ENCODE results near the gene KCNG4. TPM values are rescaled to one million over a fixed set of nuclear protein-coding genes. Genes with fewer than 3 reads are reported as not detected.
A peak's percentile ranks its signal among the peaks of the same experiment; 100 is the strongest.

KCNG4 gene
- total RNA-seq, 1 donor from 2014 or later: not detected

DNA sequence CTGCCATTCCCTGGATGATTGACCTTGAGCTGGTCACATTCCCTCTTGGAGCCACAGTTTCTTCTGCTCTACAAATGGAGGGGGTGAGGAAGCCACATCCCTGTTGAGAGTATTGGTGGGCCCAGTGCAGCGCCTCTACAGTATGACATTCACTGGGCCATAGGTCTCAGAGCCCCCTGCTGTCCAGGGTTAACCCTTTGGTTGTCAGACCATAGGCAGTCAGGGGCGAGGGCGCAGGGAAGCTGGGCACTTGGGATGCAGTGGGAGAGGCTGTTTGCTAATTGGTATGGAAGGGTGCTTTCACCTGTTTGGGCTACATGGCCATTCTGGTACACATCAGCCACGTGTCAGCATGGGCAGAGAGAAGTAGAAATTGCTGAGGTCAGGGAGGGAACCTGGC is 27.6 kb upstream of the KCNG4 start:
- Histone ChIP-seq H3K27me3 (no peaks in the 10 kb centered on the region), H3F3A (ENCODE audit: low read depth) (no peaks in the 10 kb centered on the region), H3K79me2 (ENCODE audit: low read depth) (no peaks in the 10 kb centered on the region), H3K4me3 (no peak overlapping the region), H4K20me1 (ENCODE audit: low read depth) (no peaks in the 10 kb centered on the region), H3K4me2 (no peak overlapping the region), H3K27ac (no peak overlapping the region), H2AFZ (replicated peaks) (no peak overlapping the region), H3K9me3 (ENCODE audit: low read depth) (no peaks in the 10 kb centered on the region), H3K4me1 (no peaks in the 10 kb centered on the region), H3K36me3 (no peaks in the 10 kb centered on the region), H3K9ac (no peak overlapping the region)
- H3K36me3 Mint-ChIP-seq: no peaks in the 10 kb centered on the region
- H3K4me1 Mint-ChIP-seq: peaks cover 24% of the 10 kb centered on the region
- H3K9me3 Mint-ChIP-seq: no peaks in the 10 kb centered on the region
- H3K4me3 Mint-ChIP-seq: no peak overlapping the region
- TF ChIP-seq EZH2phosphoT487 (IDR thresholded peaks at IDR 0.05) (no peak), EZH2 (IDR thresholded peaks at IDR 0.05) (no peak)
- TF ChIP-seq, protein P1, sequence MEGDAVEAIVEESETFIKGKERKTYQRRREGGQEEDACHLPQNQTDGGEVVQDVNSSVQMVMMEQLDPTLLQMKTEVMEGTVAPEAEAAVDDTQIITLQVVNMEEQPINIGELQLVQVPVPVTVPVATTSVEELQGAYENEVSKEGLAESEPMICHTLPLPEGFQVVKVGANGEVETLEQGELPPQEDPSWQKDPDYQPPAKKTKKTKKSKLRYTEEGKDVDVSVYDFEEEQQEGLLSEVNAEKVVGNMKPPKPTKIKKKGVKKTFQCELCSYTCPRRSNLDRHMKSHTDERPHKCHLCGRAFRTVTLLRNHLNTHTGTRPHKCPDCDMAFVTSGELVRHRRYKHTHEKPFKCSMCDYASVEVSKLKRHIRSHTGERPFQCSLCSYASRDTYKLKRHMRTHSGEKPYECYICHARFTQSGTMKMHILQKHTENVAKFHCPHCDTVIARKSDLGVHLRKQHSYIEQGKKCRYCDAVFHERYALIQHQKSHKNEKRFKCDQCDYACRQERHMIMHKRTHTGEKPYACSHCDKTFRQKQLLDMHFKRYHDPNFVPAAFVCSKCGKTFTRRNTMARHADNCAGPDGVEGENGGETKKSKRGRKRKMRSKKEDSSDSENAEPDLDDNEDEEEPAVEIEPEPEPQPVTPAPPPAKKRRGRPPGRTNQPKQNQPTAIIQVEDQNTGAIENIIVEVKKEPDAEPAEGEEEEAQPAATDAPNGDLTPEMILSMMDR (IDR thresholded peaks at IDR 0.05): no peak
- peaks cover 17% of the 10 kb centered on the region for H3K27me3 Mint-ChIP-seq (ENCODE audit: insufficient read depth, low read depth)
- DNase-seq (ENCODE audit: low spot score): no peak
- peak overlapping the region; percentile 6 for H3K27ac Mint-ChIP-seq

DNA sequence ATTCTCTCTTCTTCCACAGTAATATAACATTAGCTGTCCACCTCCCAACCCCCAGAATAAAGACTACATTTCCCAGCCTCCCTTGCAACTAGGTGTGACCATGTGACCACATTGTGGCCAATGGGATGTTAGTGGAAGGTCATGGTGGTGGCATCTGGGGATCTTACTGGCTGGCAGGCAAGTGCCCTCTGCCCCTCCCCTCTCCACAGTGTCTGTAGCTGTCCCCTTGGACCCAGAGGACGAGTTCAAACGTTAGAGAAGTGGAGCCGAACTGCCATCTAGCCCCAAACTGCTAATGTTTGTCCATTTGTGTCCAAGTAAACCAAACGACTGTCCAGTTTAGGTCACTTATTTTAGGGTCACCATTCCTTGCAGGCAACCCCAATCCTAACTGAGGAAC is 26.6 kb upstream of the KCNG4 start:
- peaks cover 24% of the 10 kb centered on the region for H3K4me1 Mint-ChIP-seq

DNA sequence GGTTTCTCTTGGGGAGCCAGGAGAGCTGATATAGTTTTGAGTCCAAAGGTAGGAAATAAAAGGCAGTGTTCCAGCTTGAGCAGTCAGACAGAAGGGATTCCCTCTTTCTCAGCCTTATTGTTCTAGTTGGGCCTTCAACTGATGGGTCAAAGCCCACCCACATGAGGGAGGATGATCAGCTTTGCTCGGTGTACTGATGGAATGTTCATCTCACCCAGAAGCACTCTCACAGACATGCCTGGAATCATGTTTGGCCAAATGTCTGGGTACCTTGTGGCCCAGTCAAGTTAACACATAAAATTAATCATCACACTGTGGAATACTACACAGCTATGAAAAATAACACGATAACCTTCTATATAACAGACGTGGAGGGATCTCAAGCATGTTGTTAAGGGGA is 23.1 kb upstream of the KCNG4 start:
- TF ChIP-seq, protein P1 (IDR thresholded peaks at IDR 0.05): no peak
- TF ChIP-seq EZH2phosphoT487 (IDR thresholded peaks at IDR 0.05): no peak
- TF ChIP-seq EZH2 (IDR thresholded peaks at IDR 0.05): no peak
- Histone ChIP-seq H3K27ac (no peak overlapping the region), H3K9me3 (ENCODE audit: low read depth) (no peaks in the 10 kb centered on the region), H3K36me3 (no peaks in the 10 kb centered on the region), H3K27me3 (no peaks in the 10 kb centered on the region), H3K79me2 (ENCODE audit: low read depth) (no peaks in the 10 kb centered on the region), H4K20me1 (ENCODE audit: low read depth) (no peaks in the 10 kb centered on the region), H3K4me2 (no peak overlapping the region), H3K4me3 (no peak overlapping the region), H3K9ac (no peak overlapping the region), H3F3A (ENCODE audit: low read depth) (no peaks in the 10 kb centered on the region), H2AFZ (replicated peaks) (no peak overlapping the region), H3K4me1 (no peaks in the 10 kb centered on the region)
- Mint-ChIP-seq H3K36me3 (no peaks in the 10 kb centered on the region), H3K9me3 (no peaks in the 10 kb centered on the region), H3K27ac (no peak overlapping the region), H3K4me1 (peaks cover 21% of the 10 kb centered on the region), H3K27me3 (ENCODE audit: insufficient read depth, low read depth) (peaks cover 21% of the 10 kb centered on the region), H3K4me3 (no peak overlapping the region)
- DNase-seq (ENCODE audit: low spot score): no peak

More for the DNA sequence above, 26.6 kb upstream of the KCNG4 start:
- no peaks in the 10 kb centered on the region for H3K36me3 ChIP-seq
- H3K9me3 Mint-ChIP-seq: no peaks in the 10 kb centered on the region
- no peaks in the 10 kb centered on the region for H3F3A ChIP-seq (ENCODE audit: low read depth)
- peak; percentile 85 for DNase-seq (ENCODE audit: low spot score)
- no peak overlapping the region for H3K4me3 ChIP-seq
- H2AFZ ChIP-seq (replicated peaks): peak overlapping the region; percentile 93
- no peaks in the 10 kb centered on the region for H3K27me3 ChIP-seq
- no peaks in the 10 kb centered on the region for H3K36me3 Mint-ChIP-seq
- H3K4me2 ChIP-seq: peak overlapping the region; percentile 43
- H3K4me3 Mint-ChIP-seq: no peak overlapping the region
- no peak overlapping the region for H3K27ac ChIP-seq
- H3K9me3 ChIP-seq (ENCODE audit: low read depth): no peaks in the 10 kb centered on the region
- no peak overlapping the region for H3K9ac ChIP-seq
- no peaks in the 10 kb centered on the region for H3K79me2 ChIP-seq (ENCODE audit: low read depth)
- H3K4me1 ChIP-seq: no peaks in the 10 kb centered on the region
- no peaks in the 10 kb centered on the region for H4K20me1 ChIP-seq (ENCODE audit: low read depth)
- H3K27me3 Mint-ChIP-seq (ENCODE audit: insufficient read depth, low read depth): peaks cover 17% of the 10 kb centered on the region
- peak overlapping the region; percentile 48 for H3K27ac Mint-ChIP-seq
- no peak for TF ChIP-seq EZH2phosphoT487 (IDR thresholded peaks at IDR 0.05)
- TF ChIP-seq, protein P1 (IDR thresholded peaks at IDR 0.05): no peak
- TF ChIP-seq EZH2 (IDR thresholded peaks at IDR 0.05): no peak

Measured in neural progenitor cell (in vitro differentiated cells).